AG09309 (cell line): Measurements from ENCODE around the gene TRAF1.

Experiments used
- DNase-seq: peaks from one replicate; pipeline ENCODE4 v3.0.0-alpha.2; 2010; ENCODE audit warnings: low read depth
- H3K4me3 ChIP-seq: 2 replicates; pipeline ENCODE4 v1.5.1; 2011; ENCODE audit warnings: mild to moderate bottlenecking, low read depth, low read length, moderate library complexity; ENCODE audit not compliant: control insufficient read depth
- CTCF ChIP-seq: IDR thresholded peaks from 2 replicates; pipeline ENCODE4 v1.5.1; 2011; ENCODE audit warnings: mild to moderate bottlenecking, low read depth, low read length, inconsistent platforms; ENCODE audit not compliant: insufficient read depth, control insufficient read depth; ENCODE audit errors: missing control alignments

The TRAF1 gene

DNA sequence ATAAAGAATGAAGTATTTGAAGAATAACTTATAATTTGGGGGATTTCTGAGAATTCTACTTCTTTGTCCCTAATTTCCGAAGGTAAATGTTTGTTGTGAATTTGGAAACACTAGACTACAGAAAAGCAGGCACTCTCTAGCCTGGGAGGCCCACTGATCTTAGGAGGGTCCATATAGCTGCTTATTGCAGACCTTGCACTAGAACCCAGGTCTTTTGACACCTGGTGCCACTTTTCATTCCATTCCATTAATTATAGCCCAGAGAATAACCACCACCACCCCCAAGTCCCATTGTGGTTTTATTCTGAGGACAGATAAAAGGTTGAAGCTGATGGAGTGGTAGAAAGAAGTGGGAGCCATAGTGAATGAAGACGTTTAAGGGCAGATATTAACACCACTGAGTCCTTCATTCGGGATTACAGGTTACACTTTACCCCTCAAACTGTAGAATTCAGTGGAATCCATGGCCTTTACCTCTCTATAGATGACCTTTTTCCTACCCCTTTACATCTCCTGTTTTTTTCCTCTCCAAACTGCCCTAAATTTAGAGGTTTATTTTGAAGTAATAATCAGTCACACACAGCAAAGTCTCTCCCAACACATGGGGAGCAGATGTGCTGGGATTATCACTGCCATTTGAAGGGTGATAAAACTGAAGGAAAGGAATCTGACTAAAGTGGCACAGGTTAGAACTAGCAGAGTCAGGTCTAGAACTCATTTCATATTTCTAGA, 71.8 kb downstream of the TRAF1 start:
- no peak for DNase-seq
- no peak for TF ChIP-seq CTCF
- H3K4me3 ChIP-seq: no peak overlapping the region

GRCh38 chr9:120853198-120853597, 73.4 kb downstream of the TRAF1 start:
- no peak for DNase-seq
- H3K4me3 ChIP-seq: no peak overlapping the region
- no peak for TF ChIP-seq CTCF
